ENCODE data around the gene RNASEH2A.

GRCh38 chr19:12782174-12782423 lies 24.3 kb upstream of the RNASEH2A start:
- TF ChIP-seq POLR2A (IDR thresholded peaks at IDR 0.05; ENCODE audit: low read length), result peak; percentile 57
- no peak for TF ChIP-seq GATA1 (IDR thresholded peaks at IDR 0.05; ENCODE audit: low read depth, low read length)
